ENCODE measurements around the gene GRIA4. TPM values are rescaled to one million over a fixed set of nuclear protein-coding genes. Genes with fewer than 3 reads are reported as not detected.

GRIA4 gene
- polyA plus RNA-seq, 3 donors = not detected

GRCh38 chr11:105918600-105918999, 308.7 kb downstream of the GRIA4 start:
- H3K36me3 Mint-ChIP-seq = no peaks in the 10 kb centered on the region

GRCh38 chr11:105923252-105923651, 313.4 kb downstream of the GRIA4 start:
- Mint-ChIP-seq H3K4me3 (no peak overlapping the region), H3K4me1 (no peaks in the 10 kb centered on the region), H3K27me3 (ENCODE audit: low read depth in 3 of 3) (no peaks in the 10 kb centered on the region), H3K27ac (no peak overlapping the region), H3K9me3 (peaks cover 0 to 2% (median 0%) of the 10 kb centered on the region in 7 donors), H3K36me3 (no peaks in the 10 kb centered on the region)
- Histone ChIP-seq H3K4me1 (ENCODE audit: control insufficient read depth in 1 of 2, insufficient read depth in 2 of 2, low read length in 2 of 2) (no peaks in the 10 kb centered on the region), H4K20me1 (ENCODE audit: insufficient read depth, low read length) (no peaks in the 10 kb centered on the region), H3K27ac (ENCODE audit: low read depth in 1 of 2, low read length in 2 of 2) (no peak overlapping the region), H3K4me2 (replicated peaks; ENCODE audit: extremely low read depth, low read length, poor library complexity, severe bottlenecking) (no peak overlapping the region), H3K9ac (ENCODE audit: insufficient read depth, low read length, poor library complexity, severe bottlenecking) (no peak overlapping the region), H3K36me3 (replicated peaks in 1 of 2; ENCODE audit: control insufficient read depth in 1 of 2, insufficient read depth in 2 of 2, low read length in 2 of 2) (no peaks in the 10 kb centered on the region), H3K9me3 (replicated peaks in 1 of 2; ENCODE audit: control insufficient read depth in 1 of 2, insufficient read depth in 1 of 2, low read length in 2 of 2) (no peaks in the 10 kb centered on the region), H3K27me3 (ENCODE audit: control insufficient read depth in 2 of 2, insufficient read depth in 2 of 2, low read length in 2 of 2) (no peaks in the 10 kb centered on the region), H2AFZ (ENCODE audit: insufficient read depth, low read depth, low read length, poor library complexity, severe bottlenecking) (no peak overlapping the region), H3K79me2 (ENCODE audit: insufficient read depth, low read length) (no peaks in the 10 kb centered on the region), H3K4me3 (replicated peaks in 1 of 3; ENCODE audit: low read depth in 2 of 3, low read length in 3 of 3) (no peak overlapping the region)
- no peak for TF ChIP-seq CTCF (IDR thresholded peaks at IDR 0.05)
- intact Hi-C loops (cut with micrococcal nuclease) = no loop called here
- WGBS (ENCODE audit: insufficient coverage) = no CpG with 5 or more reads among the region's 2 CpGs
- no peak for DNase-seq

More at GRCh38 chr11:105918600-105918999, 308.7 kb downstream of the GRIA4 start:
- Histone ChIP-seq H3K4me3 (replicated peaks in 1 of 3; ENCODE audit: low read depth in 2 of 3, low read length in 3 of 3) (no peak overlapping the region), H3K9ac (ENCODE audit: insufficient read depth, low read length, poor library complexity, severe bottlenecking) (no peak overlapping the region), H3K27ac (ENCODE audit: low read depth in 1 of 2, low read length in 2 of 2) (no peak overlapping the region), H3K4me1 (ENCODE audit: control insufficient read depth in 1 of 2, insufficient read depth in 2 of 2, low read length in 2 of 2) (no peaks in the 10 kb centered on the region), H3K27me3 (ENCODE audit: control insufficient read depth in 2 of 2, insufficient read depth in 2 of 2, low read length in 2 of 2) (no peaks in the 10 kb centered on the region), H3K9me3 (replicated peaks in 1 of 2; ENCODE audit: control insufficient read depth in 1 of 2, insufficient read depth in 1 of 2, low read length in 2 of 2) (no peaks in the 10 kb centered on the region), H4K20me1 (ENCODE audit: insufficient read depth, low read length) (no peaks in the 10 kb centered on the region), H2AFZ (ENCODE audit: insufficient read depth, low read depth, low read length, poor library complexity, severe bottlenecking) (no peak overlapping the region), H3K36me3 (replicated peaks in 1 of 2; ENCODE audit: control insufficient read depth in 1 of 2, insufficient read depth in 2 of 2, low read length in 2 of 2) (no peaks in the 10 kb centered on the region), H3K79me2 (ENCODE audit: insufficient read depth, low read length) (no peaks in the 10 kb centered on the region), H3K4me2 (replicated peaks; ENCODE audit: extremely low read depth, low read length, poor library complexity, severe bottlenecking) (no peak overlapping the region)
- no peaks in the 10 kb centered on the region for H3K9me3 Mint-ChIP-seq
- H3K4me1 Mint-ChIP-seq = no peaks in the 10 kb centered on the region
- TF ChIP-seq CTCF (IDR thresholded peaks at IDR 0.05) = no peak
- no peak overlapping the region for H3K27ac Mint-ChIP-seq
- intact Hi-C loops (cut with micrococcal nuclease) = no loop called here
- H3K27me3 Mint-ChIP-seq (ENCODE audit: low read depth in 3 of 3) = no peaks in the 10 kb centered on the region
- DNase-seq = no peak
- no peak overlapping the region for H3K4me3 Mint-ChIP-seq
